SH-SY5Y (cell line): ENCODE measurements around the gene MAST2.

ENCODE experiments used
- GATA2 ChIP-seq: IDR thresholded peaks from 2 replicates; pipeline ENCODE4 v1.6.1; 2011; ENCODE audit warnings: mild to moderate bottlenecking, low read depth, low read length
- GATA3 ChIP-seq: IDR thresholded peaks from 2 replicates; pipeline ENCODE4 v1.6.1; 2011; ENCODE audit warnings: low read depth, mild to moderate bottlenecking, low read length, moderate library complexity

- no peak for TF ChIP-seq GATA3
- TF ChIP-seq GATA2 = no peak
Measured at GRCh38 chr1:45796946-45797345, 6.5 kb upstream of the MAST2 start.
